A673 (cell line): ENCODE data around the gene PVALEF.

Source experiments
- CTCF ChIP-seq: fragments of 300-800, 200-600 bp; sonication (generic); conservative IDR thresholded peaks from 2 replicates; pipeline ENCODE4 v1.5.1; 2017; ENCODE audit warnings: low read depth, mild to moderate bottlenecking, antibody characterized with exemption, low read length, moderate library complexity, mixed read lengths
- EZH2 ChIP-seq: fragments of 200-600 bp; sonication (generic); IDR thresholded peaks from 2 replicates; pipeline ENCODE4 v1.6.1; 2017; ENCODE audit warnings: borderline replicate concordance, low read depth, mild to moderate bottlenecking, mixed read lengths, antibody characterized with exemption, low read length; ENCODE audit not compliant: poor library complexity, severe bottlenecking

GRCh38 chr17:81192386-81193050 lies 27.2 kb downstream of the PVALEF start:
- TF ChIP-seq CTCF (no peak), EZH2 (no peak)
